ENCODE measurements around the gene FAR2. TPM values are rescaled to one million over a fixed set of nuclear protein-coding genes. Genes with fewer than 3 reads are reported as not detected.
"Not testable (repeated sequence)": the region's sequence is repeated elsewhere in the genome, so short reads cannot be mapped to it uniquely, and the experiment has no call there.

The FAR2 gene
- total RNA-seq, 2 experiments from 2014 or later, result 12.6 to 13.6 TPM

DNA sequence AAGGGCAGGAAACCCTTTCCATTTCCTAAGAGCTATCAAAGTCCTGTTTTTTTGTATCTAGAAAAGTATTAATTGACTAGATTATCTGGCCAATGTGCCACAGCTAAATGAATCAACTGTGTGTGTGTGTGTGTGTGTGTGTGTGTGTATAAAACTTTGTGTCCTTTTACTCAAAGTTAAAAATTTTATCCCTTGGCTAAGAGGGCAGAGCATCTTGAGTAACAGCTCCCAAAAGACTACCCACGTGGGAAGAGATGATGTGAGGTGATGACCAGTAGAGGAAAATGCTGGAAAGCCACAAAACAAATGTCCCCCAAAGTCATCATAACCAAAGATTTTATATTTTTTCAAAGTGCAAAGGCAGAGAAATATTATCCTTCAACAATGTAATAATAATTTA is 90.3 kb downstream of the FAR2 start:
- ATAC-seq (no peak), DNase-seq (no peak)
- Mint-ChIP-seq H3K4me3 (no peak overlapping the region), H3K9me3 (ENCODE audit: low read depth) (no peaks in the 10 kb centered on the region), H3K27ac (no peak overlapping the region), H3K27me3 (no peaks in the 10 kb centered on the region), H3K36me3 (peaks cover 2% of the 10 kb centered on the region), H3K4me1 (peaks cover 15% of the 10 kb centered on the region)
- CTCF ChIA-PET, result interaction anchor here (1.3 kb wide), 1 partner anchor 151 kb away, joined by 3 read pairs; no protein-coding TSS in a partner anchor

DNA sequence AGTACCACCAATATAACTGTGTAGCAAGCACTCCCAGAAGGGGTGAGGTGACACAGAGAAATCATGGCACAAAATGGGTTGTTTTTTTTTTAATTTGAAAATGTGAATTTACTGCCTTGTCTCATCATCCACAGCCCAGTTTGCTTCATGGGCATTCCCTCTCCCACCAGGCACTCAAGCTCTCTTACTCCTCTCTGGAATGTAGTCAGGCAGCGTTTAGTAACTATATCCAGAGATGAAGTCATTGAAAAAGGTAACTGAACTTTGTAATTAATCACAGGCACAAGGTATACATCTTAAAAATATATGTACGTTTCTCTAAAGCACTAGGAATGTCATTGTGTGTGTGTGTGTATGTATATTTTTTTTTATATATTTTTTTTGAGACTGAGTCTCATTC is 91.4 kb downstream of the FAR2 start:
- H3K36me3 Mint-ChIP-seq, result peaks cover 2% of the 10 kb centered on the region
- no peak overlapping the region for H3K27ac Mint-ChIP-seq
- H3K27me3 Mint-ChIP-seq, result no peaks in the 10 kb centered on the region
- ATAC-seq (no peak), DNase-seq (no peak)
- no peak overlapping the region for H3K4me3 Mint-ChIP-seq
- H3K9me3 Mint-ChIP-seq (ENCODE audit: low read depth), result no peaks in the 10 kb centered on the region
- CTCF ChIA-PET, result no interaction called here
- peaks cover 15% of the 10 kb centered on the region for H3K4me1 Mint-ChIP-seq

DNA sequence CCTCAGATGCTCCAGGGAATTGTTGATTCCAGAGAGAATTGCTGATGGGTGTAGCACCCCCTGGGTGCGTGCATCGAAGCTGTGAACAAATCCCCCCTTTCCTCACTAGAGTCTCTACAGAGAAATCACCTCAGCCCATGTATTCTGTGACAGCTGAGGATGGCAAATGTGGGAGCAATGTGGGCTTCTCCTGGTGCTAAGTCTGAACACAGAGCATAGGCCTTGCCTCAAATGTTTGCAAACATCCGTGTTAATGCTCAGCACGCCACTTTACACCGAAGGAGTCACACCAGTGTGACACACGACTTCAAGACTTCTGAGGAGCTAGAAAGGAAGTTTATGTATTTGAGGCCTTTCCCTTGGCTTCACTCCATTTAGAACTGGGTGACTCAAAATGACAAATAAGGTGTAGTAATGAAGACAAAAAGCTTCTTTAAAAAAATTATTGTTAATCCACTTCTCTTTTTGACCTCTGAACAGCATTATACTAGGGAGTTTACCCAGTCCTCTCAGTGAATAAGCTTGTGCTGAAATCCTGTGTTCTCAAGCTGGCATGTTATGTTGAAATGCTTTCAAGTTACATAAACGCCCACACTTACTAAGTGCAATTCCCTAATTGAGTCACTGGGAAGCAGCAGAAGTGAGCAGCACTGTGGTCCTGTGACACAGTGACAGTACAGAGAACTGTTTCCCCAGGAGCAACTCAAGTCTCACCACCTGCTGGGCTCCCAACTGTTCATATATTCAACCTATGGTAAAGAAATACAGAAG is 92.9 kb downstream of the FAR2 start:
- DNase-seq (no peak), ATAC-seq (peak; percentile 42)
- CTCF ChIA-PET, result no interaction called here

DNA sequence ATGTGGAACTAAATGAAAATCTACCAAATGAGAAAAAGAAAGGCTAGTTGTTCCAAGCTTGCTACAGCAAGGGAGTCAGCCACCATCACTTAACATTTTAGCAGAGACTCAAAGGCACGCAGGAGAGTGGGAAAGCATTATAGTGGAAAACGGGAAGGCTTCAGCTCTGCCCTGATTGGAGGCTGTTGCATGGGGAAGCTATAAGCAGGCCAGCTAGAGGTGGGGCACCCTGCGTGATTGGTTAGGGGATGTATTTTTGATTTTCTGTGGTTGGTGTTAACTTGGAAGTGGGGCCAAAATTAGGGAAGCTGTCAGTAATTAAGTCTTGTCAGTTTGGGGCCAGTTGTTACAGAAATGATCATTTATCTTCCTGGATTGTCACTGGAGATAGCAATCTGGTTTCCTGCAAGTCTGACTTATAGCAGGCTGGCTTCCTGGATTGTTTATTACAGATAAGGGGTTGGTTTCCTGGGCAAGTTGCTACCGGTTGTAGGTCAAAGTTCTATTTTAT is 93.9 kb downstream of the FAR2 start:
- ATAC-seq (no peak), DNase-seq (no peak)
- no peaks in the 10 kb centered on the region for H3K9me3 Mint-ChIP-seq (ENCODE audit: low read depth)
- H3K4me1 Mint-ChIP-seq, result peaks cover 17% of the 10 kb centered on the region
- H3K36me3 Mint-ChIP-seq, result peaks cover 2% of the 10 kb centered on the region
- H3K27ac Mint-ChIP-seq, result peak overlapping the region; percentile 20
- H3K27me3 Mint-ChIP-seq, result no peaks in the 10 kb centered on the region
- H3K4me3 Mint-ChIP-seq, result no peak overlapping the region
- CTCF ChIA-PET, result no interaction called here

More for the DNA sequence above, 92.9 kb downstream of the FAR2 start:
- Mint-ChIP-seq H3K9me3 (ENCODE audit: low read depth) (no peaks in the 10 kb centered on the region), H3K4me3 (no peak overlapping the region), H3K36me3 (peaks cover 2% of the 10 kb centered on the region), H3K27me3 (no peaks in the 10 kb centered on the region), H3K4me1 (peaks cover 17% of the 10 kb centered on the region), H3K27ac (no peak overlapping the region)

DNA sequence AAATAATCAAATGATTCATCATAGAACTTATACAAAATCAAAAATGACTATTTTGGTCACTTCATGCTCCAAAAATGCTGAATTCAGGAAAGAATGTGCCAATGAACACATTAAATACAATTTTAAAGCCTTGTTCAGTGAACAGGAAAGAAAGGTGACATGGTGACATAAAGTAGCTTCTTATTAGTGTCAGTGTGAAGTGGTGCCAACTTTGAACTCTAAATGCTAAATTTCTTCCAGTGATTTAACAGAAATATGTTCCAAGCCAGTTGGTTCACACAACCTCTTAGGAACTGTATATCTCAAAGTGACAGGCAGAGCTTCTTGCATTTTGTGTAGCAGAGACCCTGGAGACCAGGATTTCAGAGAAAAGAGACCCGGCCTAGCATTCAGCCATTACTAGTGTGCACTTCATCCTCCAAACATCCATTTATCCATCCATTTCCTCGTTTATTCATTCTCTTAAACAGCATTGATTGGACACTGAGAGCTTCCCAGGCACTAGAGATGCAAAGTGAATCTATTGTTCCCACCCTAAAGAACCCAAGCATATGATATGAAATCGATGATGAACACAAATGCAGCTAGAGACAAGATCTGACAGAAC is 95.2 kb downstream of the FAR2 start:
- no peak overlapping the region for H3K4me3 Mint-ChIP-seq
- CTCF ChIA-PET, result no interaction called here
- no peak for DNase-seq
- H3K9me3 Mint-ChIP-seq (ENCODE audit: low read depth), result no peaks in the 10 kb centered on the region
- ATAC-seq, result no peak
- peaks cover 2% of the 10 kb centered on the region for H3K36me3 Mint-ChIP-seq
- no peak overlapping the region for H3K27ac Mint-ChIP-seq
- no peaks in the 10 kb centered on the region for H3K27me3 Mint-ChIP-seq
- peaks cover 17% of the 10 kb centered on the region for H3K4me1 Mint-ChIP-seq

DNA sequence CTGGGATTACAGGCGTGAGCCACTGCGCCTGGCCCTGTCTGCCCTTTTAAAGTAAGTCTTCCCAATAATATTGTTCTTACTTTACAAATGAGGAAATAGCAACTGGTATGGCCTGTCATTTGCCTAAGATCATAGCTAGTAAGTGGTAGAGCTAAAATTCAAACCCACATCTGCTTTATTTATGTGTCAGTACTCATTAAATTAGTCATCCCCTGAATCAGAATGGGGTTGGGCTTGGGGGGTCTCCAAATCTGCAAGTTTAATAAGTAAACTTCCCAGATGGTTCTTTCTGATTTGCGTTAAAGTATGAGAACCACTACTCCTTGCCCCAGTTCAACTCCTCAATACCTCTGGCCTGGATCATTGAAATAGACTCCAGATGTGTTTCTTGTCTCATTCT is 96.2 kb downstream of the FAR2 start:
- H3K4me1 Mint-ChIP-seq, result peaks cover 17% of the 10 kb centered on the region
- DNase-seq (no peak), ATAC-seq (no peak)
- no peaks in the 10 kb centered on the region for H3K27me3 Mint-ChIP-seq
- peaks cover 2% of the 10 kb centered on the region for H3K36me3 Mint-ChIP-seq
- H3K27ac Mint-ChIP-seq, result no peak overlapping the region
- H3K4me3 Mint-ChIP-seq, result no peak overlapping the region
- H3K9me3 Mint-ChIP-seq (ENCODE audit: low read depth), result no peaks in the 10 kb centered on the region
- CTCF ChIA-PET, result no interaction called here

DNA sequence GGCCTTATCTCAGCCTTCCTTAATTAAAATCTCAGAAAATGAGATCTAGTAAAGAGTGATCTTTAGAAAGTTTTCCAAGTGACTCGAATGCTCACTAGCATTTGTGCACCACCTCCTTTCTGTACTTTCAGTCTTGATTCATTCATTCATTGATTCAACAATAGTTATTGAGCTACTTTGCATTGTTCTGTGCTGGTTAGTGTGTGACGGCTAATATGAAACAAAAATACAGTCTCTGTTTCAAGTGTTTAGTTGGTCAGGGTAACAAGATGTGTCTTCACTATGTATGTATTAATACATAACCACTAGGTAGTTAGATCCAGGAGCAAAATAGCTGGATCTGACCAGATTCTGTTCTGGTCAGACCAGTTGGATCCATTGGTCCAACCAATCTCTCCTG is 100.9 kb downstream of the FAR2 start:
- no peaks in the 10 kb centered on the region for H3K9me3 Mint-ChIP-seq (ENCODE audit: low read depth)
- peaks cover 2% of the 10 kb centered on the region for H3K4me1 Mint-ChIP-seq
- H3K36me3 Mint-ChIP-seq, result no peaks in the 10 kb centered on the region
- H3K27ac Mint-ChIP-seq, result no peak overlapping the region
- DNase-seq, result no peak
- H3K4me3 Mint-ChIP-seq, result no peak overlapping the region
- no peak for ATAC-seq
- H3K27me3 Mint-ChIP-seq, result no peaks in the 10 kb centered on the region
- CTCF ChIA-PET, result no interaction called here

DNA sequence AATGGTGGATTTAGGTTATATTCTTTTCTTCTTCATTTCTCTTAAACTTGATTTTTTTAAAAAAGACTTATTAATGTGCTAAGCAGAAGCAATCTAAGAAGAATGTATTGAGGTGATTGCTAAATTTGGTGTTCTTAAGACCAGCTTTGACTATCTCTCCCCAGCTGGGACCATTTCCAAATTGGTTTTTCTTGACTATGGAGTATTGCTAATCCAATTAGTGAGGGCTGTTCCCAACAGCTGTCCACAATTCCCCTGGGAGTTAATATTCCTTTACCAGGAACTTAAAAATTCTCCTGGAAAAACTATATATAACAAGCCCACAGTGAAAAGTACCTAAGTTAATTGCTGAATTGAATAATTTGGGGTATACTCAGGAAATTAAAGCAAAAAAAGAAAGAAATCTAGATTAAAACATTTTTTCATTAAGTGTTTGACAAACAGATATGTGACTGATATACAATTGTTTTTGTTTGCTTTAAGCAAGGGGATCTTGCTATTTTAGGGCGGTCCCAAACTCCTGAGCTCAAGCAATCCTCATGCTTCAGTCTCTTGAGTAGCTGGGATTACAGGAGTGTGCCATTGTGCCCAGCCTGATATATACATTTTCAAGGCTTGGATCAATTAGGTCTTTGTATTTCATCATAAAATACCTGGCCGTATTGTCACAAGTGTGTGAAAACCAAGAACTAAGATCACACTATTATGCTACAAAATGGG is 105.0 kb downstream of the FAR2 start:
- Mint-ChIP-seq H3K27me3 (no peaks in the 10 kb centered on the region), H3K4me3 (no peak overlapping the region), H3K9me3 (ENCODE audit: low read depth) (no peaks in the 10 kb centered on the region), H3K27ac (no peak overlapping the region), H3K4me1 (peaks cover 4% of the 10 kb centered on the region), H3K36me3 (peaks cover 3% of the 10 kb centered on the region)
- ATAC-seq (no peak), DNase-seq (no peak)
- CTCF ChIA-PET, result no interaction called here

DNA sequence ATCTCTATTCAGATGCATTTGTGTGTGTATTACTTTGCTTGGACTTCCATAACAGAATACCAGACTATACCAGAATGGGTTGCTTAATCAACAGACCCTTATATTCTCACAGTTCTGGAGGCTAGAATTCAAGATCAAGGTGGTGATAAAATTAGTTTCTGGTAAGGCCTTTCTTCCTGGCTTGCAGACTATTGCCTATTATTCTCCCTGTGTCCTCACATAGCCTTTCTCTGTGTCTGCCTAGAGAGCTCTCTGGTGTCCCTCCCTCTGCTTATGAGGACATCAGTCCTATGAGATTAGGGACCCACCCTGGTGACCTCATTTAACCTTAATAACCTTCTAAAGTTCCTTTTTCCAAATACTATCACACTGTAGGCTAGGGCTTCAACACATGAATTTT is 106.0 kb downstream of the FAR2 start:
- Mint-ChIP-seq H3K27me3 (no peaks in the 10 kb centered on the region), H3K9me3 (ENCODE audit: low read depth) (no peaks in the 10 kb centered on the region), H3K4me1 (peaks cover 4% of the 10 kb centered on the region), H3K4me3 (no peak overlapping the region), H3K36me3 (peaks cover 3% of the 10 kb centered on the region), H3K27ac (no peak overlapping the region)
- ATAC-seq, result no peak
- CTCF ChIA-PET, result no interaction called here
- DNase-seq, result no peak

DNA sequence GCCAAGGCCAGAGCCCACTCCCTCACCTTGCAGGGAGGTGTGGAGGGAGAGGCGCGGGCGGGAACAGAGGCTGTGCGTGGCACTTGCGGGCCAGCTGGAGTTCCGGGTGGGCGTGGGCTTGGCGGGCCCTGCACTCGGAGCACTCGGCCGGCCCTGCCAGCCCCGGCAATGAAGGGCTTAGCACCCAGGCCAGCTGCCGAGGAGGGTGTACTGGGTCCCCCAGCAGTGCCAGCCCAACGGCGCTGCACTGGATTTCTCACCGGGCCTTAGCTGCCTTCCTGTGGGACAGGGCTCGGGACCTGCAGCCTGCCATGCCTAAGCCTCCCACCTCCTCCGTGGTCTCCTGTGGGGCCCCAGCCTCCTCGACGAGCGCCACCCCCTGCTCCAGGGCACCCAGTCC is 107.5 kb downstream of the FAR2 start:
- Mint-ChIP-seq H3K4me1 (peaks cover 4% of the 10 kb centered on the region), H3K27ac (no peak overlapping the region), H3K36me3 (peaks cover 3% of the 10 kb centered on the region), H3K9me3 (ENCODE audit: low read depth) (peaks cover 8% of the 10 kb centered on the region), H3K27me3 (no peaks in the 10 kb centered on the region), H3K4me3 (no peak overlapping the region)
- ATAC-seq (no peak), DNase-seq (no peak)
- CTCF ChIA-PET, result no interaction called here

DNA sequence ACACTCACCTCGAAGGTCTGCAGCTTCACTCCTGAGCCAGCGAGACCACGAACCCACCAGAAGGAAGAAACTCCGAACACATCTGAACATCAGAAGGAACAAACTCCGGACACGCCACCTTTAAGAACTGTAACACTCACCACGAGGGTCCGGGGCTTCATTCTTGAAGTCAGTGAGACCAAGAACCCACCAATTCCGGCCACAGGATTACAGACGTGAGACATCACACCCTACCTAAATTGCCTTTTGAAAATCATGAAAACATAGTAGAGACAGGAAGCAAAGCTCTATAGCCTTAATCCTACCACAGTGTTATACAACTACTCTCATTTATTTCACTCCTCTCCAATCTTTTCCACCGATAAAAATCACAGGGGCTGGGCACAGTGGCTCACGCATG is 108.6 kb downstream of the FAR2 start:
- H3K27me3 Mint-ChIP-seq, ATAC-seq, H3K4me3 Mint-ChIP-seq, H3K27ac Mint-ChIP-seq, H3K4me1 Mint-ChIP-seq, DNase-seq, H3K36me3 Mint-ChIP-seq: not testable (repeated sequence)
- peaks cover 10% of the 10 kb centered on the region for H3K9me3 Mint-ChIP-seq (ENCODE audit: low read depth)
- CTCF ChIA-PET, result interaction anchor here (1.4 kb wide), 1 partner anchor 51 kb away, joined by 3 read pairs; no protein-coding TSS in a partner anchor

DNA sequence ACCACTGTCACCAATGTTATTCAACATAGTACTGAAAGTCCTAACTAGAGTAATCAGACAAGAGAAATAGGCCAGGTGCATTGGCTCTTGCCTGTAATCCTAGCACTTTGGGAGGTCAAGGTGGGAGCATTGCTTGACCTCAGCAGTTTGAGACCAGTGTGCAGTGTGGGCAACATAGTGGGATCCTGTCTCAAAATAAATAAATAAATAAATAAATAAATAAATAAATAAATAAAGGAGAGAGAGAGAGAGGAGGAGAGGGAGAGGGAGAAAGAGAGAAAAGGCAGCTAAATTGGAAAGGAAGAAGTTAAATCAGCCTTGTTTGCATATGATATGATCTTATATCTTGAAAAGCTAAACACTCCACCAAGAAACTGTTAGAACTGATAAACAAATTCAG is 115.3 kb downstream of the FAR2 start:
- no peak for ATAC-seq
- H3K27me3 Mint-ChIP-seq, result no peaks in the 10 kb centered on the region
- DNase-seq, result no peak
- no peak overlapping the region for H3K27ac Mint-ChIP-seq
- H3K9me3 Mint-ChIP-seq (ENCODE audit: low read depth), result peaks cover 14% of the 10 kb centered on the region
- no peak overlapping the region for H3K4me3 Mint-ChIP-seq
- no peaks in the 10 kb centered on the region for H3K4me1 Mint-ChIP-seq
- H3K36me3 Mint-ChIP-seq, result peaks cover 2% of the 10 kb centered on the region
- CTCF ChIA-PET, result no interaction called here

DNA sequence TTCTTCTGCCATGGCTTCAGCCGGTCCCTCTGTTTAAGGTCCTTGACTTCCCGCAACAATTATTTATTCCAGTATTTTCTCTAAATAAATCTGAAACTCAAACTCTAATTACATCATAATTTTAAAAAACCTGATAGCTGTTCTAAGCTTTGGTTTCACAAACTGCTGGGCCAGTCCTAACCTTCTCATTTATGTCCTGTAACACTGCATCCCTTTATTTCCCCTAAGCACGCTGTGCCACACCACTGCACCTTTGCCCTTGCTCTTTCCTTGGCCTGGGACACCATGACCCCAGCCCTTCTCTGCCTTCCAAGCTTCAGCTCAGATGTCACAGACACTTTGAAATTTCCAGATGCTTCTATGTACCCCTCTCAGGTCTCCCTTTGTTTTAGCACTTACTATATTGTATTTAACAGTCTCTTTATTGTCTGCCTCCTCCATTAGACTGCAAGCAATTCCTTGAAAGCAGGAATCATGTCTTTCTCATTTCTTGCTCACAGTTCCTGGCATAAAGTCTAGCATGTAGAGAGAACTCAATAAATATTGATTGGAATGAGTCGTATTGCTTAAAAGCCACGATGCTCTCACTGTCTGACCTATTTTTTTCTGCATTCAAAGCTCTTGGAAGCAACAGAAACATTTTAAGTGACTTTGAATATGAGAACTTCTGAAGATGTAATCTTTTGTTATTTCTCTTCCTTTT is 120.8 kb downstream of the FAR2 start:
- H3K36me3 Mint-ChIP-seq, result no peaks in the 10 kb centered on the region
- CTCF ChIA-PET, result no interaction called here
- no peaks in the 10 kb centered on the region for H3K9me3 Mint-ChIP-seq (ENCODE audit: low read depth)
- H3K27me3 Mint-ChIP-seq, result no peaks in the 10 kb centered on the region
- no peak overlapping the region for H3K27ac Mint-ChIP-seq
- no peak overlapping the region for H3K4me3 Mint-ChIP-seq
- H3K4me1 Mint-ChIP-seq, result no peaks in the 10 kb centered on the region
- DNase-seq, result no peak
- ATAC-seq, result no peak
